ENCODE results near the gene SERINC5.

GRCh38 chr5:80082731-80083100 lies 173.1 kb downstream of the SERINC5 start:
- peak; percentile 71 to 98 (median 86) for TF ChIP-seq CTCF (IDR thresholded peaks at IDR 0.05)
- no peak for TF ChIP-seq POLR2A (IDR thresholded peaks at IDR 0.05)
